NCI-H2081 treated with DMSO at 0.1 percent for 48 hours (cell line): Measurements from ENCODE around the gene KYAT1.

Source experiments
- DNase-seq: peaks from one replicate; lab custom pipeline; 2025; lab: John Stamatoyannopoulos, UW

Gene KYAT1

GRCh38 chr9:128838338-128838737 lies 43.4 kb downstream of the KYAT1 start:
- no peak for DNase-seq

GRCh38 chr9:128836509-128837145 lies 45.1 kb downstream of the KYAT1 start:
- DNase-seq: no peak

GRCh38 chr9:128835246-128836210 lies 46.2 kb downstream of the KYAT1 start:
- DNase-seq: no peak

- DNase-seq: no peak
These were observed 48.1 kb downstream of the KYAT1 start for GRCh38 chr9:128833696-128834095.

- peak; percentile 69 for DNase-seq
These were observed 52.1 kb downstream of the KYAT1 start, which contains the start of gene SPOUT1 for GRCh38 chr9:128829477-128830251. Gene SPOUT1 (minus strand): TSS chr9:128829794. CDS start chr9:128829780, 14 bp downstream.

GRCh38 chr9:128828719-128829452 lies 52.9 kb downstream of the KYAT1 start:
- DNase-seq: no peak

GRCh38 chr9:128828267-128828666 lies 53.5 kb downstream of the KYAT1 start:
- no peak for DNase-seq

- DNase-seq: no peak
These were observed 55.6 kb downstream of the KYAT1 start for GRCh38 chr9:128825923-128826700.

- DNase-seq: no peak
These were observed 56.8 kb downstream of the KYAT1 start for GRCh38 chr9:128824911-128825310.

GRCh38 chr9:128823903-128824406 lies 57.8 kb downstream of the KYAT1 start:
- no peak for DNase-seq

- DNase-seq: no peak
These were observed 58.3 kb downstream of the KYAT1 start for GRCh38 chr9:128823362-128823902.

GRCh38 chr9:128822407-128823042 lies 59.2 kb downstream of the KYAT1 start:
- DNase-seq: no peak

GRCh38 chr9:128821584-128822406 lies 60.0 kb downstream of the KYAT1 start:
- DNase-seq: no peak

GRCh38 chr9:128820665-128821583 lies 60.8 kb downstream of the KYAT1 start:
- DNase-seq: no peak

- no peak for DNase-seq
These were observed 61.8 kb downstream of the KYAT1 start for GRCh38 chr9:128819716-128820664.

GRCh38 chr9:128818839-128819715 lies 62.7 kb downstream of the KYAT1 start:
- DNase-seq: no peak
